HepG2 (cell line): ENCODE measurements around the gene CNPPD1. TPM values are rescaled to one million over a fixed set of nuclear protein-coding genes. Genes with fewer than 3 reads are reported as not detected.

Source experiments
- AHR ChIP-seq: IDR thresholded peaks from 2 replicates; pipeline ENCODE4 v1.6.1; 2018; ENCODE audit warnings: missing genetic modification reagents, missing compliant biosample characterization
- CCAR2 ChIP-seq: fragments of 200-400 bp; formaldehyde crosslinking; optimal IDR thresholded peaks from 2 replicates; pipeline ENCODE3; 2018; ENCODE audit warnings: low read depth, mild to moderate bottlenecking, low read length, moderate library complexity
- MEIS2 ChIP-seq: sonication (generic); formaldehyde crosslinking; IDR thresholded peaks from 2 replicates; pipeline ENCODE4 v1.9.0; 2021; ENCODE audit warnings: mild to moderate bottlenecking, missing genetic modification reagents
- MIXL1 ChIP-seq: IDR thresholded peaks from 2 replicates; pipeline ENCODE4 v1.6.1; 2016
- MTA1 ChIP-seq: sonication (generic); formaldehyde crosslinking; IDR thresholded peaks from 2 replicates; pipeline ENCODE4 v1.4.0; 2020; ENCODE audit warnings: missing genetic modification reagents, mild to moderate bottlenecking, borderline replicate concordance
- MYC ChIP-seq: sonication (generic); formaldehyde crosslinking; IDR thresholded peaks from 2 replicates; pipeline ENCODE4 v1.9.0; 2021; ENCODE audit warnings: missing genetic modification reagents, borderline replicate concordance
- NPAS2 ChIP-seq: sonication (generic); formaldehyde crosslinking; IDR thresholded peaks from 2 replicates; pipeline ENCODE4 v1.8.0; 2022; ENCODE audit warnings: mild to moderate bottlenecking, missing genetic modification reagents, borderline replicate concordance
- PHF5A ChIP-seq: IDR thresholded peaks from one replicate; pipeline ENCODE4 v1.6.1; 2018; ENCODE audit warnings: low read depth, missing genetic modification reagents; ENCODE audit not compliant: unreplicated experiment
- PRDM10 ChIP-seq: sonication (generic); formaldehyde crosslinking; IDR thresholded peaks from 2 replicates; pipeline ENCODE4 v1.4.0; 2020; ENCODE audit warnings: low read depth, missing genetic modification reagents
- STAG1 ChIP-seq: sonication (generic); formaldehyde crosslinking; IDR thresholded peaks from 2 replicates; pipeline ENCODE4 v1.4.0; 2020; ENCODE audit warnings: missing genetic modification reagents
- YEATS4 ChIP-seq: sonication (generic); formaldehyde crosslinking; IDR thresholded peaks from 2 replicates; pipeline ENCODE4 v1.4.0; 2020; ENCODE audit warnings: missing genetic modification reagents, borderline replicate concordance
- ZFP1 ChIP-seq: IDR thresholded peaks from 2 replicates; pipeline ENCODE4 v1.6.1; 2016
- ZFYVE20 ChIP-seq: sonication (generic); formaldehyde crosslinking; IDR thresholded peaks from 2 replicates; pipeline ENCODE4 v1.8.0; 2023; ENCODE audit warnings: low read depth, mild to moderate bottlenecking, moderate library complexity, missing genetic modification reagents, borderline replicate concordance
- ZNF160 ChIP-seq: sonication (generic); formaldehyde crosslinking; IDR thresholded peaks from 2 replicates; pipeline ENCODE4 v1.8.0; 2022; ENCODE audit warnings: mild to moderate bottlenecking, inconsistent platforms, missing genetic modification reagents
- ZNF253 ChIP-seq: sonication (generic); formaldehyde crosslinking; IDR thresholded peaks from 2 replicates; pipeline ENCODE4 v1.8.0; 2022; ENCODE audit warnings: mild to moderate bottlenecking, missing genetic modification reagents, borderline replicate concordance
- ZNF367 ChIP-seq: sonication (generic); formaldehyde crosslinking; IDR thresholded peaks from 2 replicates; pipeline ENCODE4 v1.4.0; 2020; ENCODE audit warnings: missing genetic modification reagents, borderline replicate concordance
- ZNF468 ChIP-seq: sonication (generic); formaldehyde crosslinking; IDR thresholded peaks from 2 replicates; pipeline ENCODE4 v1.8.0; 2022; ENCODE audit warnings: mild to moderate bottlenecking, moderate library complexity, missing genetic modification reagents
- ZNF768 ChIP-seq: sonication (generic); formaldehyde crosslinking; IDR thresholded peaks from 2 replicates; pipeline ENCODE4 v1.4.0; 2020; ENCODE audit warnings: missing genetic modification reagents
- polyA plus RNA-seq, 8 experiments: library from polyadenylated mRNA; depleted of rRNA in 3 of 8; stranded (reverse) in 7 of 8; unstranded in 1 of 8; fragments of >200 nt; fragmentation: Illumina TruSeq in 4 of 8; extraction: Trizol in 4 of 8; gene quantifications; 2 replicates each; pipeline versions ENCODE4 v1.2.1 to v1.2.3, GENCODE V29; 2011 to 2016; ENCODE audit warnings: low read depth in 4 of 8, missing spikeins in 1 of 8, mixed read lengths in 1 of 8; ENCODE audit not compliant: insufficient read depth in 1 of 8
- total RNA-seq, 5 experiments: library from RNA; depleted of rRNA; stranded (reverse); fragments of >200 nt; fragmentation: Illumina TruSeq; extraction: Trizol; gene quantifications; 2 replicates each; pipeline ENCODE4 v1.2.3, GENCODE V29; 2016; ENCODE audit warnings: low read depth in 1 of 5
- TF ChIP-seq, protein P1 (sequence below): sonication (generic); formaldehyde crosslinking; IDR thresholded peaks from 2 replicates; pipeline ENCODE4 v1.4.0; 2020; ENCODE audit warnings: missing genetic modification reagents, borderline replicate concordance
- TF ChIP-seq, protein P2 (sequence below): IDR thresholded peaks from 2 replicates; pipeline ENCODE4 v1.6.1; 2016

Gene CNPPD1
- total and polyA plus RNA-seq, 2 of the 13 experiments (the other 11 are each of a cell fraction or from before 2014, with no cell fraction given): 35.5 to 49.4 TPM

DNA sequence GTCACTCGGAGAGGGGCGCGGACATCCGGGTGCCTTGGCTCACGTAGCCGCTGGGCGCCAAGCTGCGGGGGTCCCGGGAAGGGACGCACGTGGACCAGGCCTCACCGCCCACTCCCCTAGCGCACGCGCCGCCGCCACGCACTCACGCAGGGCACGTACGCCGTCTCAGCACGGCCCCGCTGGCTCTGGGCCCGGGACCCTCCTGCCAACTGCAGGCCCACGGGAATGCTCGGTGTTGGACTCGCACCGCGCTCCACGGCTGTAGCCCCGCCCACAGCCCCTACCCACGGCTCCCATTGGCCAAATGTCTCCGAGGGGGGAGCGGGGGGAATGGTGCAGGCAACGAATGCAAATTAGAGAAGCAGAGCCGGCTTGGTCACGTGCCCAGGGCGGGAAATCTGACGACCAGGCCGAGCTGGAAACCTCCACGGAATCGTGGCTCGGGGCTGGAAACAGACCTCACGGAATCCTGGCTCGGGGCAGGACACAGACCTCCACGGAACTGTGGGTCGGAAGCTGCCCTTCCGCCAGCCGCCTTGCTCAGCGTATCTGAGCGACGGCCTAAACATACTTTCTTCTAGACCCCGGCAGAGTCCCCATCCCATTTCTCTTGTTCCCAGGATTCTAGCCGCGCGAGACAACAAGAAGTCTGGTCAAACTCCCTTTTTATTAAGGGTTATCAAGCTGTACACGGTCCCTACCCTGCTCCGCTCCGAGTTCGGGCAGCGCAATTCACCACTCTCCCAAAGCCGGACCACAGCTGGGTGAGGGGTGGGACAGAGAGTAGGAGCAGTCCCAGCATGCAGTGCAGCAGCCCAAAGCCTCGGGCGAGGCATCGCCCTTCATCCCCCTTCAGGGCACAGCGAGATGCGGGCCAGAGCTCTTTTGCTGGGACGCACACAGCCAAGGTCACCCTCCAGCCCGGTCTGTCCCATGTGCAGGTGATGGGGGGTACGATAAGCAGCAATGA is 42.3 kb upstream of the CNPPD1 start, which contains the start of gene ABCB6 (continued):
- TF ChIP-seq, protein P1, sequence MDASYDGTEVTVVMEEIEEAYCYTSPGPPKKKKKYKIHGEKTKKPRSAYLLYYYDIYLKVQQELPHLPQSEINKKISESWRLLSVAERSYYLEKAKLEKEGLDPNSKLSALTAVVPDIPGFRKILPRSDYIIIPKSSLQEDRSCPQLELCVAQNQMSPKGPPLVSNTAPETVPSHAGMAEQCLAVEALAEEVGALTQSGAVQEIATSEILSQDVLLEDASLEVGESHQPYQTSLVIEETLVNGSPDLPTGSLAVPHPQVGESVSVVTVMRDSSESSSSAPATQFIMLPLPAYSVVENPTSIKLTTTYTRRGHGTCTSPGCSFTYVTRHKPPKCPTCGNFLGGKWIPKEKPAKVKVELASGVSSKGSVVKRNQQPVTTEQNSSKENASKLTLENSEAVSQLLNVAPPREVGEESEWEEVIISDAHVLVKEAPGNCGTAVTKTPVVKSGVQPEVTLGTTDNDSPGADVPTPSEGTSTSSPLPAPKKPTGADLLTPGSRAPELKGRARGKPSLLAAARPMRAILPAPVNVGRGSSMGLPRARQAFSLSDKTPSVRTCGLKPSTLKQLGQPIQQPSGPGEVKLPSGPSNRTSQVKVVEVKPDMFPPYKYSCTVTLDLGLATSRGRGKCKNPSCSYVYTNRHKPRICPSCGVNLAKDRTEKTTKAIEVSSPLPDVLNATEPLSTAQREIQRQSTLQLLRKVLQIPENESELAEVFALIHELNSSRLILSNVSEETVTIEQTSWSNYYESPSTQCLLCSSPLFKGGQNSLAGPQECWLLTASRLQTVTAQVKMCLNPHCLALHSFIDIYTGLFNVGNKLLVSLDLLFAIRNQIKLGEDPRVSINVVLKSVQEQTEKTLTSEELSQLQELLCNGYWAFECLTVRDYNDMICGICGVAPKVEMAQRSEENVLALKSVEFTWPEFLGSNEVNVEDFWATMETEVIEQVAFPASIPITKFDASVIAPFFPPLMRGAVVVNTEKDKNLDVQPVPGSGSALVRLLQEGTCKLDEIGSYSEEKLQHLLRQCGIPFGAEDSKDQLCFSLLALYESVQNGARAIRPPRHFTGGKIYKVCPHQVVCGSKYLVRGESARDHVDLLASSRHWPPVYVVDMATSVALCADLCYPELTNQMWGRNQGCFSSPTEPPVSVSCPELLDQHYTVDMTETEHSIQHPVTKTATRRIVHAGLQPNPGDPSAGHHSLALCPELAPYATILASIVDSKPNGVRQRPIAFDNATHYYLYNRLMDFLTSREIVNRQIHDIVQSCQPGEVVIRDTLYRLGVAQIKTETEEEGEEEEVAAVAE: peak; percentile 92; the same call in 1 of the 2 replicates
- peak; percentile 59; the same call in 1 of the 2 replicates for TF ChIP-seq ZFP1 (CRISPR knock-in tag)
- peak; percentile 97 for TF ChIP-seq YEATS4 (CRISPR knock-in tag)
- TF ChIP-seq MTA1 (CRISPR knock-in tag): peak; percentile 96; the same call in 1 of the 2 replicates
- TF ChIP-seq PRDM10 (CRISPR knock-in tag): no peak; the same call in none of the 2 replicates
- peak; percentile 83; the same call in 1 of the 2 replicates for TF ChIP-seq MEIS2 (CRISPR knock-in tag)
- TF ChIP-seq, protein P2, sequence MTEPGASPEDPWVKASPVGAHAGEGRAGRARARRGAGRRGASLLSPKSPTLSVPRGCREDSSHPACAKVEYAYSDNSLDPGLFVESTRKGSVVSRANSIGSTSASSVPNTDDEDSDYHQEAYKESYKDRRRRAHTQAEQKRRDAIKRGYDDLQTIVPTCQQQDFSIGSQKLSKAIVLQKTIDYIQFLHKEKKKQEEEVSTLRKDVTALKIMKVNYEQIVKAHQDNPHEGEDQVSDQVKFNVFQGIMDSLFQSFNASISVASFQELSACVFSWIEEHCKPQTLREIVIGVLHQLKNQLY (CRISPR knock-in tag): peak; percentile 84; the same call in 1 of the 2 replicates
- no peak for TF ChIP-seq ZNF253
- peak; percentile 88; the same call in 1 of the 2 replicates for TF ChIP-seq ZNF768 (CRISPR knock-in tag)
- no peak for TF ChIP-seq ZNF468 (CRISPR knock-in tag)
- TF ChIP-seq NPAS2: no peak
- TF ChIP-seq AHR: 0 out of 2 replicates have a peak, but pooled peaks have one; percentile 79
- TF ChIP-seq ZNF160 (CRISPR knock-in tag): peak; percentile 88; the same call in 1 of the 2 replicates
- TF ChIP-seq CCAR2: no peak
- TF ChIP-seq MIXL1: peak; percentile 73
- TF ChIP-seq PHF5A (CRISPR knock-in tag): no peak
- peak; percentile 74; the same call in 1 of the 2 replicates for TF ChIP-seq ZNF367
- TF ChIP-seq ZFYVE20 (CRISPR knock-in tag): peak; percentile 88; the same call in 1 of the 2 replicates
- TF ChIP-seq MYC (CRISPR knock-in tag): peak; percentile 99
- peak; percentile 37 for TF ChIP-seq STAG1
